Fibroblast of mammary gland (primary cell): ENCODE data around the gene NT5C1A.

ENCODE experiments used
- DNase-seq: peaks from one replicate; pipeline ENCODE4 v3.0.0-alpha.2; 2010; ENCODE audit warnings: low read depth
- H3K4me3 ChIP-seq: 2 replicates; pipeline ENCODE4 v1.5.1; 2011; ENCODE audit warnings: low read depth, mild to moderate bottlenecking, low read length, moderate library complexity; ENCODE audit not compliant: control insufficient read depth
- TF ChIP-seq, protein P1 (sequence below): conservative IDR thresholded peaks from 2 replicates; pipeline ENCODE4 v1.5.1; 2011; ENCODE audit warnings: low read depth, low read length, inconsistent platforms; ENCODE audit not compliant: control insufficient read depth, insufficient read depth

The NT5C1A gene

DNA sequence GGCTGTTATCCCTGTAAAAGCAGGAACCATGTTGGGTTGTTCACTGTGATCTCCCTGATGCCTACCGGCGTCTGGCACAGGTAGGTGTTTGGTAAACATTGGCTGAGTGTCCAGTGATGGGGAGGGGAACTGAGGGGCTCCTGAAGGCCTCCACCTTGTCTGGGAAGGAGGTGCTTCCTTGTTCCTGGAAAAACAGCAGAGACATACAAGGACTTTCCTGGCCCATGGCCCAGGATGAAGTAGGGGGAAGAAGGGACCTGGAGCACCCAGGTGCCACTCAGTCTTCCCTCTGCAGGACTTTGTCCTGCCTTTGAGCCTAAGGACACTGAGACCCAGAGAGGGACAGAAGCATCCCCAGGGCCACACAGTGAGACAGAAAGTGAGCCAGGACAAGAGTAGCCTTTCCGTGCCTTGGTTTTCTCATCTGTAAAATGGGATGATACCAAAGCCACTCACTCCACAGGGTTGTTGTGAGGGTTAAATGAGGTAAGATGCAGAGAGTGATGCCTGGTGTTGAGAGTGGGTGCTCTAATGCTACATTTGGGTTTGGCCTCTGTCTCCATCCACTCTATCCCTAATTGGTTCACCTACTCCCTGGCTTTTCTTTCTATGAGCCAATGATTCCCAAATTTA, 26.4 kb downstream of the NT5C1A start:
- no peak overlapping the region for H3K4me3 ChIP-seq
- no peak for DNase-seq
- TF ChIP-seq, protein P1, sequence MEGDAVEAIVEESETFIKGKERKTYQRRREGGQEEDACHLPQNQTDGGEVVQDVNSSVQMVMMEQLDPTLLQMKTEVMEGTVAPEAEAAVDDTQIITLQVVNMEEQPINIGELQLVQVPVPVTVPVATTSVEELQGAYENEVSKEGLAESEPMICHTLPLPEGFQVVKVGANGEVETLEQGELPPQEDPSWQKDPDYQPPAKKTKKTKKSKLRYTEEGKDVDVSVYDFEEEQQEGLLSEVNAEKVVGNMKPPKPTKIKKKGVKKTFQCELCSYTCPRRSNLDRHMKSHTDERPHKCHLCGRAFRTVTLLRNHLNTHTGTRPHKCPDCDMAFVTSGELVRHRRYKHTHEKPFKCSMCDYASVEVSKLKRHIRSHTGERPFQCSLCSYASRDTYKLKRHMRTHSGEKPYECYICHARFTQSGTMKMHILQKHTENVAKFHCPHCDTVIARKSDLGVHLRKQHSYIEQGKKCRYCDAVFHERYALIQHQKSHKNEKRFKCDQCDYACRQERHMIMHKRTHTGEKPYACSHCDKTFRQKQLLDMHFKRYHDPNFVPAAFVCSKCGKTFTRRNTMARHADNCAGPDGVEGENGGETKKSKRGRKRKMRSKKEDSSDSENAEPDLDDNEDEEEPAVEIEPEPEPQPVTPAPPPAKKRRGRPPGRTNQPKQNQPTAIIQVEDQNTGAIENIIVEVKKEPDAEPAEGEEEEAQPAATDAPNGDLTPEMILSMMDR: no peak

DNA sequence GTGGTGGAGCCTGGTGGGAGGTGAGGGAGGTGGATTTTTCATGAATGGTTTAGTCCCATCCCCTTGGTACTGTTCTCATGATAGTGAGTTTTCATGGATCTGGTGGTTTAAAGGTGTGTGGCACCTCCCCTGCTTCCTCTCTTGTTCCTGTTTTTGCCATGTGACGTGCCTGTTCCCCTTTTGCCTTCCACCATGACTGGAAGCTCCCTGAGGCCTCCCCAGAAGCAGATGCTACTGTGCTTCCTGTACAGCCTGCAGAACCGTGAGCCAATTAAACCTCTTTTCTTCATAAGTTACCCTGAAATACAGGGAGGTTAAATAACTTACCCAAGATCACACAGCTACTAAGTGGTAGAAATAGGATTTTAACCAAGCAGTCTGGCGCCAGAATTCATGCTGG, 28.2 kb downstream of the NT5C1A start:
- DNase-seq: no peak
- TF ChIP-seq, protein P1: no peak
- no peak overlapping the region for H3K4me3 ChIP-seq

DNA sequence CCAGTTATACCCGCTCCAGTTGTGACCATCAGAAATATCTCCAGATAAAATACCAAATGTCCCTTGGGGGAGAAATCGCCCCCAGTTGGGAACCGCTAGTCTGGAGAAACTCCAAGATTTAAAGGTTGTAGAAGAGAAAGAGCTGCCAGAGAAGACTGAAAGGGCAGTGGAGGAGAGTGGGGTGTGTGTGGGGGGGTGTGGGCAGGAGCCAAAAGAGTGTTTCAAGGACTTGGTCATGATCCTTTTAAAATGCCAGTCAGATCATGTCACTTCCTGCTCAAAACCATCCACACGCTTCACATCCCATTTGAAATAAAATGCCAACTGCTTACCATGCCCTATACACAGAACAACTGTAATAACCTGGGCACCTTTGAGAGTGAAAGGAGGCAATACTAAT, 29.1 kb downstream of the NT5C1A start:
- DNase-seq: no peak
- TF ChIP-seq, protein P1: no peak
- no peak overlapping the region for H3K4me3 ChIP-seq

DNA sequence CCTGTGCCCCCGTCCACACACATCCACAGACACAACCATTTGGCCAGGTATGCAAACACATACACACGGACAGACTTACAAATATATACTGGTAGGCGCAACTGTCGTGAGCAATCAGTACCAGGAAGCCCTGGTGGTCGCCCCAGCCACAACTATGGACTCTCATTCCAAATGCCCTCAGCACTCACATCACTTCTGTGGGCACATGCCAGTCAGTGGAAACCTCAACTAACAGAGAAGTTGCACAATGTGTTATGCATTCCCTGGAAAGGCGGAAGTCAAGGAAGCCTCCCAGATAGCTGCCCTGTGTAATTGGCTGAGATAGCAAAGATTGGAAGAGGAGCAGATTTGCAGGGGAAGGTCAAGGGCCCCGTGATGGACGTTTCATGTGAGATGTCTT, 31.0 kb downstream of the NT5C1A start:
- DNase-seq: no peak
- TF ChIP-seq, protein P1: no peak

DNA sequence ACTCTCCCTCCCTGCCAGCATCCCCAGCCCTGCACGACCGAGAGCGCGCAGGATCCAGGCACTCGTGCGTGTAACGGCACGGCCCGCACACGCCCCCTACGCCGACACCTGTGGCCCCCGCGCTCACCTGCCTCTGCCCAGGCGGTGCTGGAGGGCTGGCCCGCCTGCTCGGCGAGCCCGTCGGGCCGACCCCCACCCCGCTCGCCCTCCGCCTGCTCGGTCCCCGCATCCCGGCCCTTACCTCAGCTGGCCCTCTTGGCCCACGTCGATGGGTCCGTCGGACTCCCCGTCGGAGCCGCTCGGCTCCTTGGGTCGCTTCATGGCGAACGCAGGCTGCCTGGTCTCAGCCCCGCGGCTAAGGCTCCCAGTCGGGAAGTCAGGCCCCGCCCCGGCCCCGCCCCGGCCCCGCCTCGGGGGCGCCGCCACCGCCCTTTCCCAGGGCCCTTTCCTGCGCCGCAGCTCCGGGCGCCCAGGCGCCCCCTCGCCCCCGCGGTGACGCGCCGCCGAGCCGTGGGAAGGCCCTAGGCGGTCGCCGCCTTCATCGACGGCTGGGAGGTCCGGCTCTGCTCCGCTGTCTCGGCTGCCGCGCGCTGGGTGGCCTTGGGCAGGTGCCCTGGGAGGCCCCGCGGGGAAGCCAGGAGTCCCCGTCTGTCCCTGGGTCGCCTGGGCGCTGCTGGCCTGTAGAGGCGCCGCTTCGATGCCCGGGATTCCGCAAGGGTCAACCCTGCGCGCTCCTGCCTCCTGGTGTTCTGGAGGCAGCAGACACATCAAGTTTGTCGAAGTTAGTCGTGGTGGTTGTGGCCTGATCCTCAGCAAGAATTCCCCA, 32.4 kb downstream of the NT5C1A start, which contains the start of gene HEYL:
HEYL (minus strand) TSS at position 339 of the 826 bp plus-strand sequence; CDS start at position 321, 18 bp downstream.
- DNase-seq: peak; percentile 48
- peak within 1 kb of the TSS; percentile 29 for H3K4me3 ChIP-seq
- TF ChIP-seq, protein P1: peak; percentile 34

More for the DNA sequence above, 31.0 kb downstream of the NT5C1A start:
- no peak overlapping the region for H3K4me3 ChIP-seq

DNA sequence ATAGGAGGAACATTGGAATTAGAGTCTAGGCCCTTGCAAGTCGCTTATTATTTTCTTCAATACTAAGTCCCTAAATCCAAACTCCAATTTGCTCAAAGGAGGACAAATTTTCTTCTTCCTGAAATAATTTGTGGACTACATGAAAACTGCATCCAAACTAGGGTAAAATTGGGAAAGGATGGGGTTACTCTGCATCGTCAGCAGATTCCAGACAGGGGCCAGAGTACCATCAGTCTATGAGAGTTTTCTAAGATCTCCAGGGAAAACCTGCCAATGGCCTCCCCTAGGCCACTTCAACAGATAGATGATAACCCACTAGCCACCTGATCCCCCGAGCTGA, 33.0 kb downstream of the NT5C1A start:
- H3K4me3 ChIP-seq: no peak overlapping the region
- TF ChIP-seq, protein P1: no peak
- no peak for DNase-seq

DNA sequence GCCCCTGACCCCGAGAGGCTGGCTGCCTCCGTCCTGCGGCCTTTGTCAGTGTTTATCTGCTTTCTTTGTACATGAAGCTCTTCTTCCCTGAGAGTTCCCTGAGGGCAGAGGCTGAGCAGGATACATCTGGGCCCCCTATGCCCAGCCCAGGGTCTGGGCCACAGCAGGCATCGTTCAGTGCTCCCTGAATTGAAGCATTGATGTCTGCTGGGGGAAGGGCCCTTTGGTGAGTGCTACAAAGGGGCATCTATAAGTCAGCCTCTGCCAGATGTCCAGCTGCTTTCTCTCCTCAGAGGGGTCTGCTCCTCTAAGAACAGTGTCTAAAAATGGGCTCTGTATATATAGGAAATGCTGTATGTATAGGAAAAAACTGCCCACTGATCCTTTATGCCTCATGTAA, 34.5 kb downstream of the NT5C1A start:
- no peak for DNase-seq
- TF ChIP-seq, protein P1: no peak
- H3K4me3 ChIP-seq: no peak overlapping the region
